GM18951 (cell line): ENCODE measurements around the gene FBXW5.

Experiments
- POLR2A ChIP-seq: IDR thresholded peaks from 4 replicates; pipeline ENCODE4 v1.6.1; 2011; ENCODE audit warnings: mild to moderate bottlenecking; ENCODE audit not compliant: insufficient read length, insufficient read depth; ENCODE audit errors: extremely low read depth
- in situ Hi-C: fragments of 300-500 bp; cut with MboI; formaldehyde crosslinking; loops from one replicate; pipeline ENCODE4 v1.12.0; 2022; ENCODE audit warnings: low sequenced_read_pairs, mixed read lengths, inconsistent platforms; ENCODE audit not compliant: unreplicated experiment

The FBXW5 gene

DNA sequence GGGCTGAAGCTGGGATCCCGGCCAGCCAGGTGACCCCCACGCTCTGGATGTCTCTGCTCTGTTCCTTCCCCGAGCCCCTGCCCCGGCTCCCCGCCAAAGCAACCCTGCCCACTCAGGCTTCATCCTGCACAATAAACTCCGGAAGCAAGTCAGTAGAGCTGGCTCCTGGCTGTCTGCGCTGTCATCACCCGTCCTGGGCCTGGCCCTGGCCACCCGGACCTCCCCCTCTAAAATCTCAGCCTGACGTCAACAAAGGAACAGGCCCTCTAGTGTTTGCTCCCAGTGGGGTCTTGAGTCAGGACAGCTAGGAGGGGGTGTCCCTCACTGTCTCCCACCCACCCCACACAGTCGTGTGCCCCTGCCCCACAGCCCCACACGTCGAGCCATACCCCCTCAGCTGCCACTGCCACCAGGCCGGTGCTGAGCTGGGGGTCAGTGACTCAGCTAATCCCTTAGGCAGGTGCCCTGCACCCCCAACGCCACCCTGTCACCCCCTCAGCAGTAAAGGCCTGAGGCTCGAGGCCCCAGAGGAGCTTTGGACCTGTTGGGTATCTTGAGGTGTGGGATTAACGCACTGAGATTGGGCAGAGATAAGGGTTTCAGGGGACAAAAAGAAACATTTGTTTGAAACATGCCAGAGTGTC, 37.2 kb upstream of the FBXW5 start:
- no peak for TF ChIP-seq POLR2A

DNA sequence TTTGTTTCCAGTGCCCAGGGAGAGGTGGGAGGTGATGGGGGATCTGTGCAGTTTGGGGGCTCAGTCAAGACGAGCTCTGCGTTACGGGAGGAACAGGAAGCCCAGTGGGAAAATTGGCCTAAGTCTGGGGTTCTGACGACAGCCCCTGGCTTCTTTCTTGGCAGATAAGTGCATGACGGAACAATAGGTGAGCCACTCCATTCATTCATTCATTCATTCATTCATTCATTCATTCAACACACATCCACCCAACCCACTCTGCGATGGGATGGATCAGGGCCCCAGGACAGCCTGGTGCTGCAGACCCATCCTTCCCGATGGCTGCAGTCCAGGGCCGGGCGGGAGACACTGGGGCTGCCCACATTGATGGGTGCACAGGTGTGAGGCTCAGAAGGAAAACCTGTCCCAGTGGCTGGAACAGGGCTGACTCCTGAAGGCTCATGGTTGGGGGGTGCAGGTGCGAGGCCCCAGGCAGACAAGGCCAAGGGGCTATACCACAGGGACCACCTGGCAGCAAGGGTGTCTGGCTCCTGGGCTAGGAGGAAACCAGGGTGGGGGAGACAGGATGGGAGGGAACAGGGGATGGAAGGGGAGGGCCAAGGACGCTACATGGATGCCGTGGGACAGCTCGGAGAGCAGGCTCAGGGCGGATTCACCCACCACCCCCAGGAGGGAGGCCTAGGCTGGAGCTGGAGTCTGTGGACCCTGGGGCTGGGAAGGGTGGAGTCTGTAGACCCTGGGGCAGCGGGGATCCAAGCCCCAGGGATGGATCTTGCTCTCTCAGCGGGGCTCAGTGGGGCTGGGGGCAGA, 36.3 kb upstream of the FBXW5 start:
- no peak for TF ChIP-seq POLR2A
- in situ Hi-C loops, result no loop called here

More for the DNA sequence above, 37.2 kb upstream of the FBXW5 start:
- in situ Hi-C loops, result no loop called here

DNA sequence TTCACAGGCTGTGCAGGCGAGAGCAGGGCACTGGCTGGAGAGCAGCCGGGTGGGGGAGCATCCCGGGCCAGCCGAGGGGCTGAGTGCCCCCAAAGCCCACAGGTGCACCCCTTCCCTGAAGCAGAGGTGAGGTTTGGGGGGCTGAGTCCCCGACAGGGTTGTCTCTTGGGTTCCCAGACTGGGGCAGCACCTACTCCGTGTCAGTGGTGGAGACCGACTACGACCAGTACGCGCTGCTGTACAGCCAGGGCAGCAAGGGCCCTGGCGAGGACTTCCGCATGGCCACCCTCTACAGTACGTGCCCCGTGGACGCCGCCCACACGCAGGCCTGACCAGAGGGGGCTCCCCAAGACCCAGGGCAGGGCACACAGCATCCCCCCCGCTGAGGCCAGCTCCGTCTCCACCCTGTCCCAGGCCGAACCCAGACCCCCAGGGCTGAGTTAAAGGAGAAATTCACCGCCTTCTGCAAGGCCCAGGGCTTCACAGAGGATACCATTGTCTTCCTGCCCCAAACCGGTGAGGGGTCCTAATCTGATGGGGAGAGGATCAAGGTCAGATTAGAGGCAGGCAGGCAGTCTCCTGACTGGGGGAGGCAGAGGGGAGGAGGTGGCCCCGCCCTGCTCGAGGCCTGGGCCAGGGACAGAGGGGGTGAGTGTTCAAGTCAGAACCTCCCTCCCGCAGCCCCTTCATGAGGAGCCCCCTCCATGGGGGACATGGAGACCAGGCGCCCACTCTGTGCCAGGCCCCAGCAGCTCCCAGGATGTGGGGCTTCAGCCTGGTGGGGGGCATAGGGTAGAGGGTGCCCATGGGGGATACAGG, 35.4 kb upstream of the FBXW5 start:
- TF ChIP-seq POLR2A, result no peak
- in situ Hi-C loops, result no loop called here

DNA sequence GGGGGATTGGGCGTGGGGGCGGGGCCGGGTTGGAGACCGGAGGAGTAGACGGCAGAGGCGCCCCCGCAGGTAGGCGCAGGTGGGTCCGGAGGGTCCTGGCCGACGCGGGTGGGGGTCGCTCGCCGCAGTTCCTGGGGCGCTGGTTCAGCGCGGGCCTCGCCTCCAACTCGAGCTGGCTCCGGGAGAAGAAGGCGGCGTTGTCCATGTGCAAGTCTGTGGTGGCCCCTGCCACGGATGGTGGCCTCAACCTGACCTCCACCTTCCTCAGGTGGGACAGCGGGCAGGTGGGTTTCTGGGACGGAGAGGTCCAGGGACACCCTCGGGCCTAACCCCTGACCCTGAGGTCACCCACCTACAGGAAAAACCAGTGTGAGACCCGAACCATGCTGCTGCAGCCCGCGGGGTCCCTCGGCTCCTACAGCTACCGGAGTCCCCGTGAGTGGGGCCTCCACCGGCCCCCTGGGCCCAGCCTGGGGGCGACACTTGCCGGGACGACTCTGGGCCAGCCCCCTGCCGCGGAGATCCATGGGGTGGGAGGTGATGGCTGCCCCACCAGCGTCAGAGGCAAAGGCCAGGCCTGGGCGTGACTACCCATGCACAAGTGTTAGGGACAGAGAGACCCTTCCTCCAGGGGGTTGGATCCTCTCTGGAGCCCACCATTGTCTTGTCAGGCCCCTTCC, 34.5 kb upstream of the FBXW5 start:
- in situ Hi-C loops, result no loop called here
- no peak for TF ChIP-seq POLR2A

DNA sequence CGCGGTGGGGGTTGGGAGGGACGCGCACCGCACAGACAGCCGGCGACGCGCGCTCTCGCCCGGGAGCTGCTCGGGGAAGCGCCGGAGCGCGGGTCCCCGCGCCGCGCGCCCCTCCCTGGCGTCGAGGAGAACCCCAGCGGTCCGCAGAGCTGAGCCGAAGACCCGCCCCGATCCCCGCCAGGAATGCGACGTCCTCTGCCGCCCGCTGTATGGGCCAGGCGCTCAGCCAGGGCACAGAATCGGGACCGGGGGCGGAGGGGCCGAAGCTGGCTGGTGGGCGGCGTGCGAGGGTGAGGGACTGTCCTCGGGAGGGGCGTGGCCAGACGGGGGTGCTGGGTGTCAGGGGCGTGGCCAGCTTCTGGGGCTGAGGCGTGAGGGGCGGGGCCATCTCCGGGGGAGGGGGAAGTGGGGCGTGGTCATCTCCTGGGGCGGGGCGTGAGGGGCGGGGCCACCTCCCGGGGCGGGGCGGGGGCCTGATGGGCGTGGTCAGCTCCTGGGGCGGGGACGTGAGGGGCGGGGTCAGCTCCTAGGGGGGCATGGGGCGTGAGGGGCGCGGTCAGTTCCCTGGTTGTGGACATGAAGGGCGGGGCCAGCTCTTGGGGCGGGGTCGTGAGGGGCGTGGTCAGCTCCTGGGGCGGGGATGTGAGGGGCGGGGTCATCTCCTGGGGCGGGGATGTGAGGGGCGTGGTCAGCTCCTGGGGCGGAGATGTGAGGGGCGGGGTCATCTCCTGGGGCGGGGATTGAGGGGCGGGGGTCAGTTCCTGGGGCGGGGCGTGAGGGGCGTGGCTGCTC, 33.7 kb upstream of the FBXW5 start:
- in situ Hi-C loops, result no loop called here
- TF ChIP-seq POLR2A, result no peak

DNA sequence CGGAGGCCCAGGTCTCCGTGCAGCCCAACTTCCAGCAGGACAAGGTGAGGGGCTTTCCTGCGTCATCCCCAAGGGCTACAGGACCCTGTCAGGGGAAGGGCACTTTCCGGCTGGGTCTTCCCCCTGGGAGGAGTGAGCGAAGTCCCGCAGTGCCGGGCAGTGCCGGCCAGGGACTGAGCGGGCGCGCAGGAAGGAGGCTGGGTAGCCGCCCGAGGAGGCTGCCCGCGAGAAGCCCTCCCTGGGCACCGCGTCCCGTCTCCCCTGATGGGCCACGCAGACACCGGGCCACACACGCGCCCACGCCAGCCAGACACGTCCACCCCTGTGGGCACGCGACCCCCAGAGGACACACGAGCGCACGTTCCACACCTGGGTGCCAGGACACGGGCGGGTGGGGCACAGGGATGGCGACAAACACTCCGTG, 33.1 kb upstream of the FBXW5 start:
- TF ChIP-seq POLR2A, result no peak
- in situ Hi-C loops, result no loop called here

DNA sequence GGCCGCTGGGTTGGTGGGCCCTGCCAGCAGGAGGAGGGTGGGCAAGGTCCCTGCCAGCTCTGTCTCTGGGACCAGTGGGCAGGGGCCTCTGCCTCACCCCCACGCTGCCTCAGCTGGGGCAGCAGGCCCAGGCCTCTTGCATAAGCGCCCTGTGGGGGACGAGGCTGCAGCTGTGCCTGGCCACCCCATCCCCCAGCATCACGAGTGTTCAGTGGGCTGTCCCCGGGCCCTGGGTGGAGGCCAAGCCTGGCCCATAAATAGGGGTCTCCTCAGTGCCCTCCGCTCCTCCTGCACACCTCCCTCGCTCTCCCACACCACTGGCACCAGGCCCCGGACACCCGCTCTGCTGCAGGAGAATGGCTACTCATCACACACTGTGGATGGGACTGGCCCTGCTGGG, 32.7 kb upstream of the FBXW5 start, which contains the start of gene PTGDS:
Gene PTGDS (plus strand): TSS at position 282 of the 400 bp plus-strand sequence. CDS start 75 bp downstream, at position 357.
- no peak for TF ChIP-seq POLR2A
- in situ Hi-C loops, result no loop called here

DNA sequence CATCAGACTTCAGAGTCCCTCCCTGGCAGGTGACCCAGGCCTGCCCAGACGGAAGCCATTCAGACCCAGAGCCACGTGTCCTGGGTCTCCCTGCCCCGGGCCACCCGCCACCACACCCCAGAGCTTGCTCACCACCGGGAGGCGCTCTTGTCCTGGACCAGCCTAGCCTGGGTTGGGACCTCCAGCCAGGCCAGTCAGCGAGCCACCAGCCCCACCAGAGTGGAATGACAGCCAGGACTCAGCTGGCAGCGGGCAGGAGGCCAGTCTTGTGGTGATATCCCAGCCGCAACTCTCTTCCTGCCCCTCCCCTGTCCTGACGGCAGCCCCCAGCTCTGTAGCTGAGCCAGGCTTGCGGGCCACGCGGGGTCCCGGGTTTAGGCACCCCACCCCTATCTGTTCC, 31.1 kb upstream of the FBXW5 start:
- in situ Hi-C loops, result no loop called here

DNA sequence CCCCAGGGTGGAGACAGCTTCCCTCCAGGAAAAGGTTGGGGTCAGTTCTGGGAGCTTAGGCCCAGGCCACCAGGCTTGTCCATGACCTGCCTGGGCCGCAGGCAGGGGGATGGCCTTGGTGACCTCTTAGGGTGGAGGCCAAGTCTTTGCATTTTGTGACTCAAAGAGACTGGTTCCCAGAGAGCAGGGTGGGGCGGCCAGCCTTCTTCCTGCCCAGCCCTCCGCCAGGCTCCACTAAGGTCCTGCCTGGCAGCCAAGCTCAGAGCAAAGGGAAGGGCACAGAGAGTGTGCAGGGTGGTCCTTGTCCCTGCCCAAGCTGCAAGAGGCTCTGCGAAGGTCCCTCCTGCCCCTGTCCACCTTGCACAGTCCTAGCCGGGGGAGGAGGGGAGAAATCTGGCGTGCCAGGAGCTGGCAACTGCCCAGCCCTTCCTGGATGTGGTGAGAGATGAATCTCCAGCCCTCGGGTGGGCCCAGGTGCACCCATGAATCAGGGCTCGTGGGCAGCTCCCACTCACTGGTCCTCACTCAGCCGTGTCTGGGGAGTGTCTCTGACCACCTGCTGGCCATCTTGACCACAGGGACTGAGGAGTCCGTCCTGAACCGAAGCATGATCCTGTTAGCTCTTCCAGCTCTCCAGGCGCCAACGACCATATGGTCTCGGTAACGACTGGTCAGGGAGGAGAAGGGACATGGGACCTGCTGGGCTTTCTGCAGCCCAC, 30.4 kb upstream of the FBXW5 start:
- in situ Hi-C loops, result no loop called here
- TF ChIP-seq POLR2A, result no peak

More for the DNA sequence above, 31.1 kb upstream of the FBXW5 start:
- no peak for TF ChIP-seq POLR2A

DNA sequence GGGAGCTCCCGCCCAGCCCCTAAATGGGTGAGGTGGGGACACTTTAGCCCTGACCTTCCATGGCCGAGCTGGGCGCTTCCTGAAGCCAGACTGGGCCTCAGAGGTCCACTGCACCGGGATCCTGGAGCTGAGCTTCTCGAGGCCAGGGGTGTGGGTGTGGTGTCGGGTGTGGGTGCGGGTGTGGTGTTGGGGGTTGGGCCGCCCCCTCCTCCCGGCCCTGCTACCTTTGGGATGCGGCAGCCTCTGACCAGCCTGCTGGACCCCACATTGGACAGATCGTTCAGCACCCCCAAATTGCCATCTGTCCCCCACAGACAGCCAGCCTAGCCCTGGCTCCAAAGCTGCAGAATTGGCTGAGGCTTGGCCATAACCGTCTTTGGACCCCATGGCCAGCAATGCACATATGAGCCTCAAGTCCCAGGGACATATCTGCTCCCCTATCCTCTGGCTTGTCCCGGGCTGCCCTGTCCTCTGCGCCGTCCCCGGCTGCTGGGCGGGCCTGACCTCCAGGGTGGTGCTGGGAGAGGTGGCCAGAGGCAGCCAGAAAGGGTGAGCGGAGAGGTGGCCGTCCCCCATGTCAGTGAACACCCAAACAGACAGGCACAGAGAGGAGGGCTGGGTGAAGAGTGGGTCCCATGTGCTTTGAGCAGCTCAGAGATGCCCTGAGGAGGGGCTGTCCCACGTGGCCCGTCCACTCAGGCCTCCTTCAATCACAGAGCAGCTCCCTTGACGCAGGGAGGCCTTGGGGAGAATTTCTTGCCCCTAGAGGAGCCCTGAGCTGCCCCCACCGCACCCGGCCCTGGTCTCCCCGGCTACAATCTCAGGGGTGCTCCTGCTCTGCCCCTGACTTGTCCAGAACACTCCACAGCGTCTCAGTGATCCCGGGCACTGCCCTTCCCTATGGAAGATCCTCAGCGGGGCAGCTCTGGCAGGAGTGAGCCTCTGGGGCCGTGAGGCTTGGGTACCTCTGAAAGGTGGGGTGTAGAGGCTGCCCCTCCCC, 29.4 kb upstream of the FBXW5 start:
- TF ChIP-seq POLR2A, result no peak
- in situ Hi-C loops, result no loop called here
